ENCODE data around the gene CITED1.

DNA sequence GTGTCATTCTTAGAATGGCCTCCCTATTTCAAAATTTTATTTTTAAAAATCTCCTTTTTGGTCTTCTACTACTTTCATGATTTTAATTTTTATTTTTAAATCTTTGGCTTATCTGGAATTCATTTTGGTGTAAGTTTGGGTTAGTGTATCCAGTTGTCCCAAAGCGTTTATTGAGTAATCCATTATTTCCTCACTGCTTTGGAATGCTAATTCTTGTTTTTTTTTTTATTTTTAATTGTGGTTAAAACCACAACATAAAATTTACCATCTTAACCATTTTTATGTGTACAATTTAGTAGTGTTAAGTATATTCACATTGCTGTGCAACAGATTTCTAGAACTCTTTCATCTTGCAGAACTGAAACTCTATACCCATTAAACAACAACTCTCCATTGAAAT lies 8.7 kb downstream of the CITED1 start:
- TF ChIP-seq YY1 (IDR thresholded peaks at IDR 0.05; ENCODE audit: insufficient read depth, insufficient read length) = no peak
- TF ChIP-seq SUZ12 (IDR thresholded peaks at IDR 0.05; ENCODE audit: extremely low read depth, insufficient read depth, insufficient read length) = no peak
- TF ChIP-seq ZNF274 (IDR thresholded peaks at IDR 0.05; ENCODE audit: low read depth, low read length) = no peak
